DND-41 (cell line): Measurements from ENCODE around the gene CLEC1B.

Experiments used
- CTCF ChIP-seq: IDR thresholded peaks from 2 replicates; pipeline ENCODE4 v1.5.1; 2012; ENCODE audit warnings: borderline replicate concordance, low read length, moderate library complexity, mild to moderate bottlenecking; ENCODE audit not compliant: poor library complexity, severe bottlenecking; ENCODE audit errors: extremely low read depth
- EZH2 ChIP-seq: IDR thresholded peaks from 3 replicates; pipeline ENCODE4 v1.6.1; 2012; ENCODE audit warnings: borderline replicate concordance, low read depth, mild to moderate bottlenecking, moderate library complexity, low read length, inconsistent platforms; ENCODE audit not compliant: severe bottlenecking

GRCh38 chr12:9971181-9971580 is 27.7 kb downstream of the CLEC1B start, which contains the start of gene CLEC12A:
- no peak for TF ChIP-seq CTCF
- TF ChIP-seq EZH2, result no peak
